Vagina (tissue), 2 donors: ENCODE data around the gene ELANE. TPM values are rescaled to one million over a fixed set of nuclear protein-coding genes. Genes with fewer than 3 reads are reported as not detected.
"Not testable (repeated sequence)": the region's sequence is repeated elsewhere in the genome, so short reads cannot be mapped to it uniquely, and the experiment has no call there.

Experiments
- DNase-seq, 2 donors: peaks; one replicate each; pipeline ENCODE4 v3.0.0-alpha.2; 2017; ENCODE audit errors: extremely low spot score in 2 of 2
- H3K27ac ChIP-seq: fragments of 200-600 bp; sonication (generic); one replicate; pipeline ENCODE4 v1.5.1; 2019
- H3K27me3 ChIP-seq: fragments of 200-600 bp; sonication (generic); one replicate; pipeline ENCODE4 v1.5.1; 2019
- H3K36me3 ChIP-seq, 2 donors: fragments of 200-600 bp; sonication (generic); one replicate each; pipeline ENCODE4 v1.5.1; 2017 to 2019
- H3K4me1 ChIP-seq: fragments of 200-600 bp; sonication (generic); one replicate; pipeline ENCODE4 v1.5.1; 2019
- H3K4me3 ChIP-seq, 2 donors: fragments of 200-600 bp; sonication (generic); 1 replicate in 1 of 2; 2 replicates in 1 of 2; pipeline ENCODE4 v1.5.1; 2016 to 2019
- H3K9me3 ChIP-seq: fragments of 200-600 bp; sonication (generic); one replicate; pipeline ENCODE4 v1.5.1; 2019
- CTCF ChIP-seq, 3 experiments: fragments of 450-650 bp in 2 of 3; fragments of 200-600 bp in 1 of 3; sonication (generic) in 1 of 3; IDR thresholded peaks; one replicate each; pipeline ENCODE4 v1.5.1; 2017 to 2019; ENCODE audit warnings: antibody characterized with exemption in 3 of 3, mild to moderate bottlenecking in 2 of 3, moderate library complexity in 2 of 3
- POLR2A ChIP-seq, 2 donors: fragments of 450-650 bp; IDR thresholded peaks; one replicate each; pipeline ENCODE4 v1.6.1; 2017; ENCODE audit warnings: antibody characterized with exemption in 2 of 2, mild to moderate bottlenecking in 2 of 2, moderate library complexity in 2 of 2
- POLR2AphosphoS5 ChIP-seq, 2 donors: sonication (generic); formaldehyde crosslinking; IDR thresholded peaks; one replicate each; pipeline ENCODE4 v1.9.0; 2017; ENCODE audit warnings: antibody characterized with exemption in 2 of 2, mild to moderate bottlenecking in 2 of 2, low read depth in 1 of 2; ENCODE audit not compliant: insufficient read depth in 1 of 2
- intact Hi-C: fragments of 100-400 bp; cut with DNase I; formaldehyde crosslinking; loops from one replicate; pipeline ENCODE4 v1.15.1; 2023
- total RNA-seq: library from RNA; depleted of rRNA; stranded (reverse); fragments of >200 nt; gene quantifications from one replicate; pipeline ENCODE4 v1.2.3, GENCODE V29; 2016

The ELANE gene
- total RNA-seq, 1 donor from 2014 or later = not detected

- Histone ChIP-seq H3K4me1 (peaks cover 20% of the 10 kb centered on the region), H3K27me3 (no peaks in the 10 kb centered on the region), H3K9me3 (no peaks in the 10 kb centered on the region), H3K27ac (no peak overlapping the region), H3K4me3 (no peak overlapping the region), H3K36me3 (peaks cover 0 to 52% of the 10 kb centered on the region in 2 donors)
- no peak for DNase-seq
- intact Hi-C loops = no loop called here
- TF ChIP-seq POLR2A (IDR thresholded peaks at IDR 0.05) = no peak
- no peak for TF ChIP-seq CTCF (IDR thresholded peaks at IDR 0.05)
- TF ChIP-seq POLR2AphosphoS5 (IDR thresholded peaks at IDR 0.05; ENCODE audit: insufficient read depth in 1 of 2, low read depth in 1 of 2) = no peak
Measured at GRCh38 chr19:888581-889385, 36.7 kb downstream of the ELANE start.

DNA sequence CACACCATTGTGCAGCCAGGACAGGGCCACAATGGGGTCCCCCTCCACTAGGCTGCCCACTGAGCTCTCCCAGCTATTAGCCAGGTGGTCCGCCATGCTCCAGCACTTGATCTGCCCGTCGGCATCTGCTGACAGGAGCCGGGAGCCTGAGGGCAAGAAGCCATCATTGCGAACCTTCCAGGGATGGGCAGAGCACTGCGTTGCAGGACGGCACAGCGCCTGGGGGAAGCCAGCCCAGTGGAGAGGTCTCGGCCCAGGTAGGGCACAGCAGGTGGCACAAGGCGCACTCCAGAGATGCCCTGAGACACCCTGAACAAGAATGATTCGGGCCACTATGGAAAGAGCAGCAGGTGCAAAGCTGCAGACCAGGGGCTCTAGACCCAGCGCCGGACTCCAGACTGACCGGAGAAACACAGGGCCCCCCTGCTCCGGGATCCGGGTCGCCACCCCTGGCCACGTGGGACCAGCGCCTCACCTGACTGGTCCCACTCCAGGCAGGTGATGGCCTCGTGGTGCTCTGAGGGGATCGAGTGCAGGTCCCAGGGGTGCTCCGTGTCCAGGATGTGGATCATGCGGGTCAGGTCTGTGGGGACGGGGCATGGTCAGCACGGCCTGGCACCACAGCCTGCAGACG, 37.7 kb downstream of the ELANE start:
- no peak overlapping the region for H3K4me3 ChIP-seq
- H3K27me3 ChIP-seq = no peaks in the 10 kb centered on the region
- H3K36me3 ChIP-seq = peaks cover 0 to 45% of the 10 kb centered on the region in 2 donors
- TF ChIP-seq POLR2AphosphoS5 (IDR thresholded peaks at IDR 0.05; ENCODE audit: insufficient read depth in 1 of 2, low read depth in 1 of 2) = no peak
- no peak for TF ChIP-seq CTCF (IDR thresholded peaks at IDR 0.05)
- TF ChIP-seq POLR2A (IDR thresholded peaks at IDR 0.05) = no peak
- intact Hi-C loops = no loop called here
- H3K9me3 ChIP-seq = no peaks in the 10 kb centered on the region
- no peak overlapping the region for H3K27ac ChIP-seq
- H3K4me1 ChIP-seq = peaks cover 23% of the 10 kb centered on the region
- DNase-seq = no peak

DNA sequence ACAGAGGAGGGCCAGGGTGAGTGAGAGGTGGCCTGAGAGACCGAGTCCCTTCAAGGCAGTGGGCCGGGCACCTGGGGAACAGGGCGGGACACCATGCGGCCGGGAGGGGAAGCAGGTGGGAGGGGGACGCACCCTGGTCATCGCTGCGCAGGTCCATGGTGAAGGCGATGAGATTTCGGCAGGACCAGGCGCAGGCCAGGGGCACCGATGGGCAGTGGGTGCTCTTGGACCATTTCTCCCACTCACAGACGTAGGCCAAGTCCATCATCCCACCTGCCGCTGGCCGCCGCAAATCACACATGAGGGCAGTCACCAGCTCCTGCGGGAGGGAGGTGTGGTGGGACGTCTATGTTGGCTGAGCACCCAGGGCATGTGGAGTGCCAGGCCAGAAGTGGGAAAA, 38.7 kb downstream of the ELANE start:
- no peak overlapping the region for H3K4me3 ChIP-seq
- peaks cover 23% of the 10 kb centered on the region for H3K4me1 ChIP-seq
- no peaks in the 10 kb centered on the region for H3K27me3 ChIP-seq
- no peak overlapping the region for H3K27ac ChIP-seq
- DNase-seq = no peak
- peaks cover 0 to 35% of the 10 kb centered on the region in 2 donors for H3K36me3 ChIP-seq
- TF ChIP-seq POLR2A (IDR thresholded peaks at IDR 0.05) = no peak
- no peak for TF ChIP-seq POLR2AphosphoS5 (IDR thresholded peaks at IDR 0.05; ENCODE audit: insufficient read depth in 1 of 2, low read depth in 1 of 2)
- TF ChIP-seq CTCF (IDR thresholded peaks at IDR 0.05) = no peak
- no peaks in the 10 kb centered on the region for H3K9me3 ChIP-seq
- intact Hi-C loops = no loop called here

DNA sequence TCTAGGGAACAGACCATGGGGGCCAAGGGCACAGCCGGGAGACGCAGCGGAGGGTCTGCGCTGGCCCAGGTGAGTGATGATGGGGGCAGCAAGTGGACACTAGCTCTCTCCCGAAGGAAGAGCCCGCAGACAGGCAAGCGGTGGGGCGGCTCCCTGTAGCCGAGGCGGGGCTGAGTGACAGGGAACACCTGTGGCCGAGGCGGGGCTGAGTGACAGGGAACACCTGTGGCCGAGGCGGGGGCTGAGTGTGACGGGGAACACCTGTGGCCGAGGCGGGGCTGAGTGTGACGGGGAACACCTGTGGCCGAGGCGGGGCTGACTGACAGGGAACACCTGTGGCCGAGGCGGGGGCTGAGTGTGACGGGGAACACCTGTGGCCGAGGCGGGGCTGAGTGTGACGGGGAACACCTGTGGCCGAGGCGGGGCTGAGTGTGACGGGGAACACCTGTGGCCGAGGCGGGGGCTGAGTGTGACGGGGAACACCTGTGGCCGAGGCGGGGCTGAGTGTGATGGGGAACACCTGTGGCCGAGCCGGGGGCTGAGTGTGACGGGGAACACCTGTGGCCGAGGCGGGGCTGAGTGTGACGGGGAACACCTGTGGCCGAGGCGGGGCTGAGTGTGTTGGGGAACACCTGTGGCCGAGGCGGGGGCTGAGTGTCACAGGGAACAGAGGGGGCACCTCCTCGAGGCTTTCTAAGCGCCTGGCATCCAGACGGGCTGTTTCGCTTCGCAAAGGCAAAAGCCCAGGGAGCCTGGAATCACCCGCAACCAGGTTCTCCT, 39.5 kb downstream of the ELANE start:
- intact Hi-C loops, DNase-seq, H3K27me3 ChIP-seq, H3K9me3 ChIP-seq: not testable (repeated sequence)
- Histone ChIP-seq H3K36me3 (peaks cover 0 to 27% of the 10 kb centered on the region in 2 donors), H3K4me3 (peak overlapping the region; percentile 81 to 96), H3K27ac (peak overlapping the region; percentile 93), H3K4me1 (peaks cover 23% of the 10 kb centered on the region)

DNA sequence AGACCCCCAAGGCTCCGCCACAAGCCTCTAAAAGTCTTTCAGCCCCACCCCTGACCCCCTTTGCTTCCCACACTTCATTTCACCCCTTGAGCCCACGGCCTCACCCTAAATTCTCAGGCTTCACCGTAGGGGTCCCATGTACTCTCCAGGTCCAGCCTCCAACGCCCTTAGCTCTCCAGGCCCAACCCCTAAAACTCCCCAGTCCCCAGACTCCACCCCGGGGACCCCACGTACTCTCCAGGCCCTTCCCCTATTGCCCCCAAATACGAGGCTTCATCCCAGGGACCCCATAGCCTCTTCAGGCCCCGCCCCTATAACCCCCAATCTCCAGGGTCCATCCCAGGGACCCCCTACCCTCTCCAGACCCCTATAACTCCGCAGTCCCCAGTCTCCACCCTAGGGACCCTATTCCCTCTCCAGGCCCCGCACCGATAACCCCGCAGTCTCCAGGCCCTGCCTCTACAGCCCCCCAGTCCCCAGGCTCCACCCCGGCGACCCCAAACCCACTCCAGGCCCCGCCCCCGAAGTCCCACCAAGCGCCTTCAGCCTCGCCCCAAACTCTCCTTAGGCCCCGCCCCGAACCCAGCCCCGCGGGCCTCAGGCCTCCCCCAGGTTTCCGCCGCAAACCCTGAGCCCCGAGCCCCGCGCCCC, 40.3 kb downstream of the ELANE start:
- Histone ChIP-seq H3K9me3 (no peaks in the 10 kb centered on the region), H3K36me3 (peaks cover 0 to 31% of the 10 kb centered on the region in 2 donors)
- no peak for TF ChIP-seq POLR2AphosphoS5 (IDR thresholded peaks at IDR 0.05; ENCODE audit: insufficient read depth in 1 of 2, low read depth in 1 of 2)
- TF ChIP-seq POLR2A (IDR thresholded peaks at IDR 0.05) = no peak
- TF ChIP-seq CTCF (IDR thresholded peaks at IDR 0.05) = no peak

More for the DNA sequence above, 40.3 kb downstream of the ELANE start:
- peak overlapping the region; percentile 93 for H3K27ac ChIP-seq
- intact Hi-C loops = no loop called here
- DNase-seq = no peak
- H3K27me3 ChIP-seq = no peaks in the 10 kb centered on the region
- H3K4me1 ChIP-seq = peaks cover 23% of the 10 kb centered on the region
- peak overlapping the region; percentile 81 to 96 for H3K4me3 ChIP-seq
